ENCODE measurements around the gene OLFML1.

GRCh38 chr11:7457211-7457610 is 28.1 kb upstream of the OLFML1 start:
- TF ChIP-seq CSDC2 (CRISPR knock-in tag; IDR thresholded peaks at IDR 0.05) (no peak), GLIS3 (CRISPR knock-in tag; IDR thresholded peaks at IDR 0.05) (no peak), ZFP30 (CRISPR knock-in tag; IDR thresholded peaks at IDR 0.05) (no peak), PPARA (CRISPR knock-in tag; IDR thresholded peaks at IDR 0.05; ENCODE audit: borderline replicate concordance) (no peak), ZFP3 (CRISPR knock-in tag; IDR thresholded peaks at IDR 0.05) (no peak), ISL1 (CRISPR knock-in tag; IDR thresholded peaks at IDR 0.05) (peak; percentile 57), RARB (CRISPR knock-in tag; IDR thresholded peaks at IDR 0.05) (no peak)

All from SK-N-SH treated with all-trans-retinoic acid at 6 μM for 48 hours (cell line).